NK-92 (cell line): ENCODE measurements around the gene ASPA.

Experiments
- DNase-seq: peaks from one replicate; lab custom pipeline; 2025; ENCODE audit not compliant: unreplicated experiment; lab: John Stamatoyannopoulos, UW

The ASPA gene

DNA sequence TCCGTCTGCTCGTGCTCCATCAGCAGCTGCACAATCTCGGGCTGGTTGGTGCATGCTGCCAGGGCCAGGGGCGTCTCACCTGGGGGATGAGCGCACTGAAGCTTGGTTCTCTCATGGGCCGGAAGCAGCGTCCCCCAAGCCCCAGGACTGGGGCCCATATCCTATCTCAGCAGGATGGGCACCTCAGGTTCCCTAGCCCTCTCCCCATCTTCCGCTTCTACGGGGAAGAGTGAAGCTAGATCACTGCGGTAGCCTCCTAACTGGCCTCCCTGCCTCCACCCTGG lies 57.0 kb downstream of the ASPA start:
- DNase-seq: no peak

DNA sequence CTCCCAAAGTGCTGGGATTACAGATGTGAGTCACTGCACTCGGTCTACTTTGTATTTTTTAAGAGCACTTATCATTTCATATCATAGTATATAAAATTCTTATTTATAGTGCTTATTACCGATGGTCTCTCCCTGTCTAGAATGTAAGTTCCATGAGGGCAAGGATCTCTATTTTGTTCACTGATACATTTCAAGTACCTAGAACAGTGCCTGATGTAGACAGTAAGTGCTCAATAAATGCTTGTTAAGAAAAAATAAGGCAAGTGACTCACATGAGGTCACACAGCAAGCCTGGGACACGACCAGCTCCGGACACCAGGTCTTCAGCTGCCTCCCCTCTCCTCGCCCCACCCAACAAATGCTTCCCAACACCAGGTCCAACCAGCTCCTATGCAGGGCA lies 58.0 kb downstream of the ASPA start:
- DNase-seq: no peak

DNA sequence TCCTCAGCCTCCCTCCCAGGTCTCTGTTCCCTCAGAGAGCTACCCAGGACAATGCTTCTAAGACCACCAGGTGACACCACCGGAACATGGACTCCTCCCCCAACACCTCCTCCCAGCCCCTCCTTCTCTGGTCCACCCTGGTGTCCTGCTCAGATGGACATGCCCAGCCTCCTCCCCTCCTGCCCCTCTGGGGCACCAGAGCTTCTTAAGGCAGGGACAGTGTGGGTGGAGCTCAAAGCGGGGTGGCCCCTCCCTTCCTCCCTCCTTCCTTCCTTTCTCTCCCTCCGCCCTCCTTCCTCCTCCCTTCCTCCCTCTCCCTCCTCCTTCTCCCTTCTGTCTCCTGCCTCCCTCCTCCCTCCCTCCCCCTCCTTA lies 59.1 kb downstream of the ASPA start:
- DNase-seq: no peak

DNA sequence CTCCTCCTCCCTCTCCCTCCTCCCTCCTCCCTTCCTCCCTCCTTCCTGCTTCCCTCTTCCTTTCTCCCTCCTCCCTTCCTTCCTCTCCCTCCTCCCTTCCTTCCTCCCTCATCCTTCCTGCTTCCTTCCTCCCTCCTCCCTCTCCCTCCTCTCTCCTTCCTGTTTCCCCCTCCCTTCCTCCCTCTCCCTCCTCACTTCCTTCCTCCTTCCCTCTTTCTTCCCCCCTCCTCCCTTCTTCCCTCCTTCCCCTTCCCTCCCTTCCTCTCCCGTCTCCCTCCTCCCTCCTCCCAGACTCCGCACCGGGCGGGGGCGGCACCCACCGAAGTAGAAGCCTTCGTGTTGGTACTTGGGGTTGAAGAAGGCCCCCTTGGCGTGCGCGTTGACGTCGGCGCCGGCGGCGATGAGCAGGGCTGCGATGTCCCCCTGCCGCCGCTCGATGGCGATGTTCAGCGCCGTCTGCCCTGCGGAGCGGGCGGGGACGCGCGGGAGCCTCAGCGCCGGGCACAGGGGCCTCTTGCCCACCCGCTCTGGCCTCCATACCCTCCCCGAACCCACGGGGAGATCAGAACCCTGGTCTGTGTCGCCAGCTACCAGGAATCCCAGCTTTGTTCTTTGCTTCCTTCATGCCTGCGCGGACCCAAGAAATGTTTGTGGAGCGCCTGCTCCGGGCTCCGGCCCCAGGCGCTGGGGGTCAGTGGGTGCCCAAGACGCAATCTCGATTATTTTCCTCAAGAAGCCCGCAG lies 59.6 kb downstream of the ASPA start:
- no peak for DNase-seq

DNA sequence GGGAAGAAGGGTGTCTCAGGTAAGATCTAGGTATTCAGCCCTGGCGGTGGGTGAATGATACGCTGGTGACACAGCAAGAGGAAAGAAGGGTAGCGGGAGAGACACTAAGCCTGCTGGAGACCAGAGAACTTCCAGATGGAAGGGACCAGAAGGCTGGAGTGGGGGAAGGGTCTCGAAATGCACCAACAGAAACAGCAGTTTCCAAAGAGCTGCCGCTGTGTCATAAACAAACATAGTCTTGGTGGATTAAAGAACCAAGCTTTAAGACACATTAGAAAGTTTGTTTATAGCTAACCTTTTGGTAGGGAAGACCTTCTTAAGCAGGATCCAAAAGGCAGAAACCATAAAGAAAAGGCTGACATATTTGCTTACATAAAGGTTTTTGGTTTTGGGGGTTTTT lies 60.9 kb downstream of the ASPA start:
- no peak for DNase-seq

- no peak for DNase-seq
Measured at GRCh38 chr17:3539881-3540540, 64.2 kb downstream of the ASPA start.

DNA sequence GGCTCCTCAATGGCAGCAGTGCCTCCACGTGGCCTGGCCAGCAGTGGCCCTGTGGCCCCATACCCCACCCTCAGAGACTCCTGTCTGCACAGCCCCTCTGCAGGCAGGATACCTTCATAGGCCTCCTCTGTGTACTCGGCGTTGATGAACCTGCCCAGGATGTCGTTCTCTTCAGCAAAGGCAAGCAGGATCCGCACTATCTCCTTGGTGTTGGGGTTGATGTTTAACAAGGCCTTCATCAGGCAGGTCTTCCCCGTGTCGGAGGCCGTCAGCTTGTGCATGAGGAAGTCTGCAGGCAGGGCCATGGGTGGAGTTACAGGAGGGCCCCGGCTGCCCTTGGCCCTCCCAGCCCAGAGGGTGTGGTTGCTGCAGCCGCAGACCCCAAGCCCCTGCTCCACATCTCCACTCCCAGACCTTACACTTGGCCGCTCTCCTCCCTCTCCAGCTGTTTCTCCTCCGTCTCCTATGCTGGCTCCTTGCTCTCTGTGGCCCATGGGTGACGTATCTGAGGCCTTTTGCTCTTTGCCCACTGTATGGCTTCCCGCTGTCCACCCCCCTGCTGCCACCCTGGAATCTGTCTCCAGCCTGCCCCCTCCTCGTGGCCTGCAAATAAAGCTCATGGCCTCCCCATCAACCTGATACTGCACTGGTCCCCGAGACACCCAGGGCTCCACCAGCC lies 66.8 kb downstream of the ASPA start:
- no peak for DNase-seq

GRCh38 chr17:3543453-3543852 lies 67.7 kb downstream of the ASPA start:
- DNase-seq: no peak

- no peak for DNase-seq
Measured at GRCh38 chr17:3544365-3544764, 68.6 kb downstream of the ASPA start.

DNA sequence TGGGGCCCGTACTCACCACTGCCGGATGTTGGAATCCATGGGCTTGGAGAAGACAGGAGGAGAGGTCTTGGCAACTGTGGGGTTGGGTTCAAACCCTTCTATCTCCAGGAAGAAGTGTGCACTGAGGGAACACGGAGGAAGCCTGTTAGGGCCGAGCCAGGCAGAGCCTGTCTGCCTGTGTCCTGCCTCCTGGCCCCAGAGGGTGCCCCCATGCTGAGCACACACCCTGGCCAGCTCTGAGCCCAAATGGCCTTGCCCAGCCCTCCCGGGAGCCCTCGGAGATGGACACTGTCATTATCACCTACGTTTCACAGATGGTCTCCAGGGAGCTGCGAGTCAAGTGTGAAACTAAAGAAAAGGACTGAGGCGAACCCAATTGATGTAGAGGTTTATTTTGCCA lies 69.4 kb downstream of the ASPA start:
- no peak for DNase-seq

- no peak for DNase-seq
Measured at GRCh38 chr17:3546521-3546920, 70.7 kb downstream of the ASPA start.

GRCh38 chr17:3546997-3547396 lies 71.2 kb downstream of the ASPA start:
- no peak for DNase-seq

DNA sequence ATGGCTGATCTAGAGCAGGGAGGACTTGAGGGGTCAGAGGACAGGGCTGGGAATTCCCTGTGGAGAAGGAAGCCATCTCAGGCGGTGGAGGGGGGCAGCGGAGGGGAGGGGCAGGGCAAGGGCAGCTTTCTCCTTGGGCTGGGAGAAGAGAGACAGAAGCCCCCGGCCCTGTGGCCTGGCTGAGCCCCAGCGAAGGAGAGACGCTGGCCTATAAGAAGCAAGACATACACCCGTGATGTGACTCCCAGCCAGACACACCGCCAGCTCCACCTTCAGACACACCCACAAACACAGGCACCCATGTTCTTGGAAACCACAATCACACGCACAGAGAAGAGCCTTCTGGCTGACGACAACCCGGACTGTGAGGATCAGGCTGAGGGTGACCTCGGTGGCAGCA lies 71.8 kb downstream of the ASPA start:
- DNase-seq: no peak

DNA sequence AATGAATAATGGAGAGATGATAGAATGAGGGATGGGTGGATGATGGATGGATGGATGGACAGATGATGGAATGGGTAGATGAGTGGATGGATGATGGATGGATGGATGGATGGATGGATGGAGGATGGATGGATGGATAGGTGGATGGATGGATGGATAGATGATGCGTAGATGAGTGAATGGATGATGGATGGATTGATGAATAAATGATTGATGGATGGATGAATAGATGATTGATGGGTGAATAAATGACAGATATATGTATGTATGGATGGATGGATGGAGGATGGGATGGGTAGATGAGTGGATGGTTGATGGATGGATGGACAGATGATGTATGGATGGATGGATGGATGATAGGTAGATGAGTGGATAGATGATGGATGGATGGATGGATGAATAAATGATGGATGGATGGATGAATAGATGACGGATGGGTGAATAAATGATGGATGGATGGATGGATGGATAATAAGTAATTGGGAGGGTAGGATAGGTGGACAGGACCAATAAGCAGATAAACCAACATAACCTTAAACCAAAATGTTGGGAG lies 73.9 kb downstream of the ASPA start:
- no peak for DNase-seq

DNA sequence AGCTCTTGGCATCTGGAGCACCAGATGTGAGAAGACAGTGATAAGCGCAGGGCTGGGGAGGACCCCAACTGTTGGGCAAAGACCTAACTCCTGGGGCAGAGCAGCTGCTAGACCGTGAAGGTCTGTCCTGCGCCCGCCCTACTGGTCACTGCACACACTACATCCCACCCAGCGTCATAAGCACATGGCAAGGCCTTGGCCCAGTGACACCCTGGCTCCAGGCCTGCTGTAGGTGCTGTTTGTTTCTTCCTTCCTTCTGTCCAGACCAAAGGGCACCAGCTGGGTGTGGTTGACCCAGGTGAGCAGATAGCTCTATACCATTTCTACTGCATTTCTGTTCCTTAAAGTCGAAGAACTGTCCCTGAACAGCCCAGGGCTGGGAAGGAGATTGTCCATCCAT lies 75.4 kb downstream of the ASPA start:
- DNase-seq: no peak

DNA sequence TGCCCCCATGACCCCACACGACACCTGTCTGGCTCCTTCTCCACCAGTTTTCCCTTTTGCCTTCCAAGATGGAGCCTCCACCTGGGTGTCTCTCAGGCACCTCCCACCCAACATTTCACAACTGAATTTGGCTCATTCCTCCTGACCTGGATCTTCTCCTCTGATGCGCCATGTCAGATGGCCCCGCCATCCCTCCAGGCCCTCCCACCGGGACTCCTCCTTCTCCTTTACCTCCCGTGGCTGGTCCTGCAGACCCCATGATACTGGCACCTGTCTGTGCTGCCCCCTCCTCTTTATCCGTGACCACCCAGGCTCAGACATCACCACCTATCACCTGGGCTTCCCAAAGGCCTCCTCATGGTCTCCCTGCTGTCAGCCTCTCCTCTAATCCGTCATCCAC lies 77.1 kb downstream of the ASPA start:
- no peak for DNase-seq
